ENCODE results near the gene NTN4. TPM values are rescaled to one million over a fixed set of nuclear protein-coding genes. Genes with fewer than 3 reads are reported as not detected.

Gene NTN4
- total and polyA plus RNA-seq, 10 of the 15 experiments (the other 5 are each of a cell fraction or from before 2014, with no cell fraction given), result 0.15 TPM; not detected in 9

DNA sequence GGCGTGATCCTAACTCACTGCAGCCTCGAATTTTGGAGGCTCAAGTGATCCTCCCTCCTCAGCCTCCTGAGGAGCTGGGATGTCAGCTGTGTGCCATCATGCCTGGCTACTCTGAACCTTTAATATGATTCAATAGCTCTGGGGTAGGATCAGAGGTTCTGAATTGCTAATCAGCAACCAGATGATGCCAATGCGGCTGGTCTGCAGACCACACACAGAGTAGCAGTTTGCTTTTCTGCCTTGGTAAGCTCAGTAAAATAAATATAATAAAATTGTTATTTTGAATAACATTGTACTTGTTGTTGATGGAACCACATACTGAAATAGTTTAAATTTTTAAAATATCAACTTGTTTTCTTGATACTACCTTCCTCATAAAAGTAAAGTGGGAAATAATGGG is 86.6 kb downstream of the NTN4 start:
- CTCF ChIA-PET, result interaction anchor here (1.6 kb wide), 1 partner anchor 10 kb away, joined by 4 read pairs; no protein-coding TSS in a partner anchor
- no peak overlapping the region for H3K4me2 ChIP-seq (ENCODE audit: control insufficient read depth, insufficient read depth)
- DNase-seq (ENCODE audit: low read depth, low spot score) (no peak), ATAC-seq (no peak), FAIRE-seq (no peak)
- H3K79me2 ChIP-seq (ENCODE audit: control insufficient read depth, insufficient read depth, low read length), result no peaks in the 10 kb centered on the region
- peaks cover 2% of the 10 kb centered on the region; the same call in 2 of the 3 replicates for H3K9me3 ChIP-seq (replicated peaks; ENCODE audit: control insufficient read depth, insufficient read depth, low read length)
- intact Hi-C loops (cut with micrococcal nuclease; ENCODE audit: unreplicated experiment) (loop anchor here (5.0 kb wide), 1 partner anchor 602 kb away; no protein-coding TSS in a partner anchor), in situ Hi-C loops (cut with MboI) (no loop called here)
- SMC1A ChIA-PET (ENCODE audit: uncharacterized antibody, unreplicated experiment), result interaction anchor here (1.2 kb wide), 1 partner anchor 12 kb away, joined by 5 read pairs; no protein-coding TSS in a partner anchor
- no peaks in the 10 kb centered on the region for H3K36me3 ChIP-seq (ENCODE audit: control insufficient read depth in 2 of 2, insufficient read depth in 2 of 2, low read length in 1 of 2)
- H3K4me1 ChIP-seq (ENCODE audit: control insufficient read depth, insufficient read depth, low read length), result peaks cover 12% of the 10 kb centered on the region; the same call in 1 of the 2 replicates
- POLR2A ChIA-PET, result no interaction called here
- H3K27me3 ChIP-seq (replicated peaks in 1 of 2; ENCODE audit: control insufficient read depth in 2 of 2, insufficient read depth in 2 of 2, low read length in 1 of 2), result peaks cover 1 to 23% of the 10 kb centered on the region in 2 experiments; a peak in 3 of 4 replicates
- no peak overlapping the region for H2AFZ ChIP-seq (ENCODE audit: control insufficient read depth, low read depth, low read length)
- RAD21 ChIA-PET (ENCODE audit: unreplicated experiment), result no interaction called here
- no peak for TF ChIP-seq CEBPB (IDR thresholded peaks at IDR 0.05; ENCODE audit: borderline replicate concordance in 1 of 2, low read depth in 2 of 2, low read length in 2 of 2)
- TF ChIP-seq, protein P1, sequence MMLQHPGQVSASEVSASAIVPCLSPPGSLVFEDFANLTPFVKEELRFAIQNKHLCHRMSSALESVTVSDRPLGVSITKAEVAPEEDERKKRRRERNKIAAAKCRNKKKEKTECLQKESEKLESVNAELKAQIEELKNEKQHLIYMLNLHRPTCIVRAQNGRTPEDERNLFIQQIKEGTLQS (IDR thresholded peaks at IDR 0.05; ENCODE audit: borderline replicate concordance, extremely low read depth, low read depth, low read length), result no peak
- TF ChIP-seq, protein P2, sequence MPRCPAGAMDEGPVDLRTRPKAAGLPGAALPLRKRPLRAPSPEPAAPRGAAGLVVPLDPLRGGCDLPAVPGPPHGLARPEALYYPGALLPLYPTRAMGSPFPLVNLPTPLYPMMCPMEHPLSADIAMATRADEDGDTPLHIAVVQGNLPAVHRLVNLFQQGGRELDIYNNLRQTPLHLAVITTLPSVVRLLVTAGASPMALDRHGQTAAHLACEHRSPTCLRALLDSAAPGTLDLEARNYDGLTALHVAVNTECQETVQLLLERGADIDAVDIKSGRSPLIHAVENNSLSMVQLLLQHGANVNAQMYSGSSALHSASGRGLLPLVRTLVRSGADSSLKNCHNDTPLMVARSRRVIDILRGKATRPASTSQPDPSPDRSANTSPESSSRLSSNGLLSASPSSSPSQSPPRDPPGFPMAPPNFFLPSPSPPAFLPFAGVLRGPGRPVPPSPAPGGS (IDR thresholded peaks at IDR 0.05; ENCODE audit: borderline replicate concordance, insufficient read depth, low read depth, low read length, poor library complexity, severe bottlenecking), result no peak
- no peak for TF ChIP-seq CREB1 (IDR thresholded peaks at IDR 0.05; ENCODE audit: low read depth)
- no peak for TF ChIP-seq TCF3 (IDR thresholded peaks at IDR 0.05; ENCODE audit: borderline replicate concordance, insufficient read depth, low read depth, low read length)
- no peak for TF ChIP-seq RAD21 (IDR thresholded peaks at IDR 0.05; ENCODE audit: insufficient read depth, low read depth, low read length)
- TF ChIP-seq, protein P3, sequence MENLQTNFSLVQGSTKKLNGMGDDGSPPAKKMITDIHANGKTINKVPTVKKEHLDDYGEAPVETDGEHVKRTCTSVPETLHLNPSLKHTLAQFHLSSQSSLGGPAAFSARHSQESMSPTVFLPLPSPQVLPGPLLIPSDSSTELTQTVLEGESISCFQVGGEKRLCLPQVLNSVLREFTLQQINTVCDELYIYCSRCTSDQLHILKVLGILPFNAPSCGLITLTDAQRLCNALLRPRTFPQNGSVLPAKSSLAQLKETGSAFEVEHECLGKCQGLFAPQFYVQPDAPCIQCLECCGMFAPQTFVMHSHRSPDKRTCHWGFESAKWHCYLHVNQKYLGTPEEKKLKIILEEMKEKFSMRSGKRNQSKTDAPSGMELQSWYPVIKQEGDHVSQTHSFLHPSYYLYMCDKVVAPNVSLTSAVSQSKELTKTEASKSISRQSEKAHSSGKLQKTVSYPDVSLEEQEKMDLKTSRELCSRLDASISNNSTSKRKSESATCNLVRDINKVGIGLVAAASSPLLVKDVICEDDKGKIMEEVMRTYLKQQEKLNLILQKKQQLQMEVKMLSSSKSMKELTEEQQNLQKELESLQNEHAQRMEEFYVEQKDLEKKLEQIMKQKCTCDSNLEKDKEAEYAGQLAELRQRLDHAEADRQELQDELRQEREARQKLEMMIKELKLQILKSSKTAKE (IDR thresholded peaks at IDR 0.05; ENCODE audit: low read depth, poor library complexity, severe bottlenecking), result no peak
- no peak for TF ChIP-seq CHD2 (IDR thresholded peaks at IDR 0.05; ENCODE audit: borderline replicate concordance, low read depth, low read length)
- no peak for TF ChIP-seq ZNF217 (IDR thresholded peaks at IDR 0.05)
- H4K20me1 ChIP-seq (ENCODE audit: control insufficient read depth, insufficient read depth), result no peaks in the 10 kb centered on the region; the same call in 1 of the 2 replicates
- no TSS peak for BruUV-seq (replicated peaks)
- H3K27ac ChIP-seq (ENCODE audit: control insufficient read depth, insufficient read depth), result no peak overlapping the region
- WGBS (ENCODE audit: insufficient coverage, insufficient replicate concordance, low lambda C conversion rate, missing lambda C conversion rate), result 46% methylated on average over 3 of the region's 3 CpGs
- no peak overlapping the region for H3K4me3 ChIP-seq
- no peak overlapping the region for H3K9ac ChIP-seq (ENCODE audit: control insufficient read depth, insufficient read depth, low read length)
